Measurements from ENCODE around the gene BAHCC1. TPM values are rescaled to one million over a fixed set of nuclear protein-coding genes. Genes with fewer than 3 reads are reported as not detected.

Gene BAHCC1
- total and polyA plus RNA-seq, 9 of the 15 experiments (the other 6 are each of a cell fraction or from before 2014, with no cell fraction given): 0.14 to 26.9 (median 5.0) TPM

DNA sequence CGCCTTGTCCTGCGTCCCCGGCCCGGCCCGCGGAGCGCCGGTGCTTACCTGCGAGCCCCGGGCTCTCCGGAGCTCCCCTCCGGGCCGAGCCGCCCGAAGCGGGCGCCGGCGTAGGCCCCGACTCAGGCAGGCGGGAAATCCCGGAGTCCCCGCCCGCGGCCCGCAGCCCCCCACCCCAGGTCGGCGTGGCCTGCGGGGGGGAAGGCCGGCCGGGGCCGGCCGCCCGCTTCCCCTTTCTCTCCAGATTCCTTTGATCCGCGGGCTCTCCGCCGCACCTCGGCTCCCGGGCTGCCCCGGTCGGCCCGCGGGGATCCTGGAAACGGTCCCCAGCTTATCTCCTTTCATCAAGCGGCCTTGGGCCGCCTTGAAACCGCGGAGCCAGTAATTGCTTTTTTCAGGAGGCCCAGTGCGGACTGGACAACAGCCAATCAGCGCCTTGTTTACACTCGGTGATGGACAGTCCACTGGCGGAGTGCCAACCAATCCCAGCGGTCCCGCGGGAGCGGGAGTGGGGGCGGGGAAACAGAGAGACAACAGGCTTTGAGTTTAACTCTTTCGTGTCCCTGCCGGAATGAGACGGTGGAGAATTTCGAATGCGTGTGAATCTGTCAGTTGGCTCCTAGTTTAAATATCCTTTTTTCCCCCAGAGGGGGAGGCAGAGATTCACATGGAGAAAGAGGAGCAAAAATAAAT lies 1.4 kb upstream of the BAHCC1 start (continued):
- TF ChIP-seq SRF (CRISPR knock-in tag; IDR thresholded peaks at IDR 0.05) (peak in 1 of 2 experiments; percentile 62; a peak in 2 of 4 replicates), KDM4B (IDR thresholded peaks at IDR 0.05; ENCODE audit: borderline replicate concordance in 2 of 2, low read depth in 1 of 2) (peak in 1 of 2 experiments; percentile 80; a peak in 1 of 4 replicates), ZKSCAN1 (IDR thresholded peaks at IDR 0.05; ENCODE audit: low read depth, low read length) (peak; percentile 29; the same call in 1 of the 2 replicates), ETV6 (IDR thresholded peaks at IDR 0.05; ENCODE audit: borderline replicate concordance in 1 of 2, low read depth in 2 of 2, low read length in 1 of 2) (0 out of 4 replicates have a peak, but pooled peaks of 1 of the 2 experiments have one; percentile 29), ETV6 (CRISPR knock-in tag; IDR thresholded peaks at IDR 0.05; ENCODE audit: borderline replicate concordance) (no peak), NCOA6 (IDR thresholded peaks at IDR 0.05) (no peak), ZFP1 (CRISPR knock-in tag; IDR thresholded peaks at IDR 0.05) (0 out of 2 replicates have a peak, but pooled peaks have one; percentile 30), ZNF212 (CRISPR knock-in tag; IDR thresholded peaks at IDR 0.05) (no peak), MCM3 (IDR thresholded peaks at IDR 0.05) (no peak), SMAD1 (IDR thresholded peaks at IDR 0.05; ENCODE audit: low read depth, low read length, partially characterized antibody) (peak; percentile 99), FOXA3 (CRISPR knock-in tag; conservative IDR thresholded peaks at IDR 0.05 in 1 of 2, IDR thresholded peaks at IDR 0.05 in 1 of 2) (peak; percentile 99 to 100), GTF2F1 (IDR thresholded peaks at IDR 0.05; ENCODE audit: low read depth, low read length) (no peak; the same call in 1 of the 2 replicates), TBP (optimal IDR thresholded peaks at IDR 0.05; ENCODE audit: low read depth, low read length) (peak; percentile 93), SMAD4 (CRISPR knock-in tag; conservative IDR thresholded peaks at IDR 0.05) (peak; percentile 90), MTF1 (CRISPR knock-in tag; IDR thresholded peaks at IDR 0.05; ENCODE audit: borderline replicate concordance) (no peak), GABPB1 (CRISPR knock-in tag; IDR thresholded peaks at IDR 0.05) (0 out of 2 replicates have a peak, but pooled peaks have one; percentile 52), ZFX (CRISPR knock-in tag; IDR thresholded peaks at IDR 0.05) (peak; percentile 94), ZNF324 (CRISPR knock-in tag; IDR thresholded peaks at IDR 0.05) (no peak)
- TF ChIP-seq, protein P1, sequence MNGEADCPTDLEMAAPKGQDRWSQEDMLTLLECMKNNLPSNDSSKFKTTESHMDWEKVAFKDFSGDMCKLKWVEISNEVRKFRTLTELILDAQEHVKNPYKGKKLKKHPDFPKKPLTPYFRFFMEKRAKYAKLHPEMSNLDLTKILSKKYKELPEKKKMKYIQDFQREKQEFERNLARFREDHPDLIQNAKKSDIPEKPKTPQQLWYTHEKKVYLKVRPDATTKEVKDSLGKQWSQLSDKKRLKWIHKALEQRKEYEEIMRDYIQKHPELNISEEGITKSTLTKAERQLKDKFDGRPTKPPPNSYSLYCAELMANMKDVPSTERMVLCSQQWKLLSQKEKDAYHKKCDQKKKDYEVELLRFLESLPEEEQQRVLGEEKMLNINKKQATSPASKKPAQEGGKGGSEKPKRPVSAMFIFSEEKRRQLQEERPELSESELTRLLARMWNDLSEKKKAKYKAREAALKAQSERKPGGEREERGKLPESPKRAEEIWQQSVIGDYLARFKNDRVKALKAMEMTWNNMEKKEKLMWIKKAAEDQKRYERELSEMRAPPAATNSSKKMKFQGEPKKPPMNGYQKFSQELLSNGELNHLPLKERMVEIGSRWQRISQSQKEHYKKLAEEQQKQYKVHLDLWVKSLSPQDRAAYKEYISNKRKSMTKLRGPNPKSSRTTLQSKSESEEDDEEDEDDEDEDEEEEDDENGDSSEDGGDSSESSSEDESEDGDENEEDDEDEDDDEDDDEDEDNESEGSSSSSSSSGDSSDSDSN (IDR thresholded peaks at IDR 0.05; ENCODE audit: borderline replicate concordance in 1 of 2, low read depth in 2 of 2, low read length in 2 of 2): peak; percentile 76 to 91
- TF ChIP-seq, protein P2, sequence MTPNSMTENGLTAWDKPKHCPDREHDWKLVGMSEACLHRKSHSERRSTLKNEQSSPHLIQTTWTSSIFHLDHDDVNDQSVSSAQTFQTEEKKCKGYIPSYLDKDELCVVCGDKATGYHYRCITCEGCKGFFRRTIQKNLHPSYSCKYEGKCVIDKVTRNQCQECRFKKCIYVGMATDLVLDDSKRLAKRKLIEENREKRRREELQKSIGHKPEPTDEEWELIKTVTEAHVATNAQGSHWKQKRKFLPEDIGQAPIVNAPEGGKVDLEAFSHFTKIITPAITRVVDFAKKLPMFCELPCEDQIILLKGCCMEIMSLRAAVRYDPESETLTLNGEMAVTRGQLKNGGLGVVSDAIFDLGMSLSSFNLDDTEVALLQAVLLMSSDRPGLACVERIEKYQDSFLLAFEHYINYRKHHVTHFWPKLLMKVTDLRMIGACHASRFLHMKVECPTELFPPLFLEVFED (CRISPR knock-in tag; conservative IDR thresholded peaks at IDR 0.05): no peak
- TF ChIP-seq, protein P3, sequence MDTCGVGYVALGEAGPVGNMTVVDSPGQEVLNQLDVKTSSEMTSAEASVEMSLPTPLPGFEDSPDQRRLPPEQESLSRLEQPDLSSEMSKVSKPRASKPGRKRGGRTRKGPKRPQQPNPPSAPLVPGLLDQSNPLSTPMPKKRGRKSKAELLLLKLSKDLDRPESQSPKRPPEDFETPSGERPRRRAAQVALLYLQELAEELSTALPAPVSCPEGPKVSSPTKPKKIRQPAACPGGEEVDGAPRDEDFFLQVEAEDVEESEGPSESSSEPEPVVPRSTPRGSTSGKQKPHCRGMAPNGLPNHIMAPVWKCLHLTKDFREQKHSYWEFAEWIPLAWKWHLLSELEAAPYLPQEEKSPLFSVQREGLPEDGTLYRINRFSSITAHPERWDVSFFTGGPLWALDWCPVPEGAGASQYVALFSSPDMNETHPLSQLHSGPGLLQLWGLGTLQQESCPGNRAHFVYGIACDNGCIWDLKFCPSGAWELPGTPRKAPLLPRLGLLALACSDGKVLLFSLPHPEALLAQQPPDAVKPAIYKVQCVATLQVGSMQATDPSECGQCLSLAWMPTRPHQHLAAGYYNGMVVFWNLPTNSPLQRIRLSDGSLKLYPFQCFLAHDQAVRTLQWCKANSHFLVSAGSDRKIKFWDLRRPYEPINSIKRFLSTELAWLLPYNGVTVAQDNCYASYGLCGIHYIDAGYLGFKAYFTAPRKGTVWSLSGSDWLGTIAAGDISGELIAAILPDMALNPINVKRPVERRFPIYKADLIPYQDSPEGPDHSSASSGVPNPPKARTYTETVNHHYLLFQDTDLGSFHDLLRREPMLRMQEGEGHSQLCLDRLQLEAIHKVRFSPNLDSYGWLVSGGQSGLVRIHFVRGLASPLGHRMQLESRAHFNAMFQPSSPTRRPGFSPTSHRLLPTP (IDR thresholded peaks at IDR 0.05; ENCODE audit: borderline replicate concordance, extremely low read depth, insufficient read length): no peak
